ENCODE results near the gene LRIG1.

The LRIG1 gene

GRCh38 chr3:66502981-66503380 lies 2.2 kb upstream of the LRIG1 start:
- Histone ChIP-seq H3K36me3 (ENCODE audit: control insufficient read depth, insufficient read depth, low read length) (no peaks in the 10 kb centered on the region), H3K27me3 (replicated peaks; ENCODE audit: control insufficient read depth, insufficient read depth, low read length) (no peaks in the 10 kb centered on the region; the same call in 1 of the 2 replicates), H3K4me3 (replicated peaks; ENCODE audit: low read depth, low read length) (no peak overlapping the region)
- no peak for TF ChIP-seq CTCF (IDR thresholded peaks at IDR 0.05; ENCODE audit: insufficient read depth, low read length, poor library complexity, severe bottlenecking)
- DNase-seq (ENCODE audit: extremely low read depth, insufficient read length), result no peak

GRCh38 chr3:66502245-66502874 lies 1.5 kb upstream of the LRIG1 start:
- H3K27me3 ChIP-seq (replicated peaks; ENCODE audit: control insufficient read depth, insufficient read depth, low read length), result no peaks in the 10 kb centered on the region; the same call in 1 of the 2 replicates
- TF ChIP-seq CTCF (IDR thresholded peaks at IDR 0.05; ENCODE audit: insufficient read depth, low read length, poor library complexity, severe bottlenecking), result no peak
- H3K4me3 ChIP-seq (replicated peaks; ENCODE audit: low read depth, low read length), result no peak overlapping the region

GRCh38 chr3:66501483-66502244 lies 842 bp upstream of the LRIG1 start:
- no peak for TF ChIP-seq CTCF (IDR thresholded peaks at IDR 0.05; ENCODE audit: insufficient read depth, low read length, poor library complexity, severe bottlenecking)
- no peak for DNase-seq (ENCODE audit: extremely low read depth, insufficient read length)
- Histone ChIP-seq H3K4me3 (replicated peaks; ENCODE audit: low read depth, low read length) (peak overlapping the region; percentile 45), H3K27me3 (replicated peaks; ENCODE audit: control insufficient read depth, insufficient read depth, low read length) (no peaks in the 10 kb centered on the region; the same call in 1 of the 2 replicates), H3K36me3 (ENCODE audit: control insufficient read depth, insufficient read depth, low read length) (no peaks in the 10 kb centered on the region)

More at GRCh38 chr3:66502245-66502874, 1.5 kb upstream of the LRIG1 start:
- no peak for DNase-seq (ENCODE audit: extremely low read depth, insufficient read length)
- no peaks in the 10 kb centered on the region for H3K36me3 ChIP-seq (ENCODE audit: control insufficient read depth, insufficient read depth, low read length)

GRCh38 chr3:66499881-66500575 lies 794 bp downstream of the LRIG1 start:
- no peaks in the 10 kb centered on the region; the same call in 1 of the 2 replicates for H3K27me3 ChIP-seq (replicated peaks; ENCODE audit: control insufficient read depth, insufficient read depth, low read length)
- TF ChIP-seq CTCF (IDR thresholded peaks at IDR 0.05; ENCODE audit: insufficient read depth, low read length, poor library complexity, severe bottlenecking), result no peak
- peak; percentile 50 for DNase-seq (ENCODE audit: extremely low read depth, insufficient read length)

GRCh38 chr3:66498687-66499621 lies 1.9 kb downstream of the LRIG1 start:
- no peak for DNase-seq (ENCODE audit: extremely low read depth, insufficient read length)
- no peak for TF ChIP-seq CTCF (IDR thresholded peaks at IDR 0.05; ENCODE audit: insufficient read depth, low read length, poor library complexity, severe bottlenecking)

More at GRCh38 chr3:66499881-66500575, 794 bp downstream of the LRIG1 start:
- Histone ChIP-seq H3K4me3 (replicated peaks; ENCODE audit: low read depth, low read length) (peak overlapping the region; percentile 86), H3K36me3 (ENCODE audit: control insufficient read depth, insufficient read depth, low read length) (no peaks in the 10 kb centered on the region)

More at GRCh38 chr3:66498687-66499621, 1.9 kb downstream of the LRIG1 start:
- Histone ChIP-seq H3K27me3 (replicated peaks; ENCODE audit: control insufficient read depth, insufficient read depth, low read length) (no peaks in the 10 kb centered on the region; the same call in 1 of the 2 replicates), H3K36me3 (ENCODE audit: control insufficient read depth, insufficient read depth, low read length) (no peaks in the 10 kb centered on the region), H3K4me3 (replicated peaks; ENCODE audit: low read depth, low read length) (peak overlapping the region; percentile 86)

Measured in GM06990 (cell line).